ENCODE results near the gene SRPK2.

Gene SRPK2

DNA sequence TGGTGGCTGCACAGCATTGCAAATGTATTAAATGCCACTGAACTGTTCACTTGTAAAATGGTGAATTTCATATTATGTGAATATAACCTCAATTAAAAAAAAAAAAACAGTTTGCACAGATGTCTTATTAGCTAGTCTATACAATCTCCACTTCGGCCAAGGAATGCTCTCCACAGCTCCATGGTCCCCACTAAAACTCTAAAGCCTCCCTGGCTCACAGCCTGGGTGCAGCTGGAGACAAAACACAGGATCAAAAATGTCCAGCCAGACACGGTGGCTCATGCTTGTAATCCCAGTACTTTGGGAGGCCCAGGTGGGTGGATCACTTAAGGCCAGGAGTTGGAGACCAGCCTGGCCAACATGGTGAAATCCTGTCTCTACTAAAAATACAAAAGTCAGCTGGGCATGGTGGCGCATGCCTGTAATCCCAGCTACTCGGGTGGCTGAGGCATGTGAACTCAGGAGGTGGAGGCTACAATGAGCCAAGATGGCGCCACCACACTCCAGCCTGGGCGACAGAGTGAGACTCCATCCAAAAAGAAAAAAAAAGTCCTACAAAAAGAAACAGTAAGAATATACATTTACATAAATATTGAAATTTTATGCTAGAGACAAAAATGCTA, 66.0 kb downstream of the SRPK2 start:
- Histone ChIP-seq H3K27me3 (ENCODE audit: control insufficient read depth in 5 of 5, insufficient read depth in 4 of 5, low read length in 5 of 5) (no peaks in the 10 kb centered on the region), H3K27ac (ENCODE audit: low read depth, low read length) (no peak overlapping the region), H3K36me3 (ENCODE audit: control insufficient read depth in 5 of 5, insufficient read depth in 5 of 5, low read length in 5 of 5) (no peaks in the 10 kb centered on the region), H3K9me3 (ENCODE audit: control insufficient read depth in 5 of 5, low read length in 5 of 5) (no peaks in the 10 kb centered on the region), H3K4me3 (ENCODE audit: low read depth in 1 of 5, low read length in 5 of 5) (no peak overlapping the region), H3K9ac (ENCODE audit: low read length in 5 of 5) (no peak overlapping the region), H3K4me1 (ENCODE audit: control insufficient read depth in 5 of 5, insufficient read depth in 5 of 5, low read length in 5 of 5) (no peaks in the 10 kb centered on the region)

DNA sequence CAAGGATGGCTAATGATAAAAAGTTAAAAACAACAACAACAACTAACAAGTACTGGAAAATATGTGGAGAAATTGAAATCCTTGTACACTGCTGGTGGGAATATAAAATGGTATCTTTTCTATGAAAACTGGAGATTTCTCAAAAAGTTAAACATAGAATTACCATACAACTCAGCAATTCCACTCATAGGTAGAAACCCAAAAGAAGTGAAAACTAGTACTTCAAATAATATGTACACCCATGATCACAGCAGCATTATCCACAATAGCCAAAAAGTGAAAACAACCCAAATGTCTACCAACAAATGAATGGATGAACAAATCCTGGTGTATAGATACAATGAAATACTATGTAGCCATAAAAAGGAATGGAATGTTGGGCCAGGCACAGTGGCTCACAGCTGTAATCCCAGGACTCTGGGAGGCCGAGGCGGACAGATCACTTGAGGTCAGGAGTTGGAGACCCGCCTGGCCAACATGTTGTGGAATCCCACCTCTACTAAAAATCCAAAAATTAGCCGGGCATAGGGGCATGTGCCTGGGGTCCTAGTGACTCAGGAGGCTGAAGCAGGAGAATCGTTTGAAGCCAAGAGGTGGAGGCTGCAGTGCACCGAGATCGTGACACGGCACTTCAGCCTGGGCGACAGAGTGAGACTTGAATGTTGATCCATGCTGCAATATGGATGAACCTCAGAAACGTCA, 66.8 kb downstream of the SRPK2 start:
- Histone ChIP-seq H3K9ac (ENCODE audit: low read length in 5 of 5) (no peak overlapping the region), H3K4me3 (ENCODE audit: low read depth in 1 of 5, low read length in 5 of 5) (no peak overlapping the region), H3K36me3 (ENCODE audit: control insufficient read depth in 5 of 5, insufficient read depth in 5 of 5, low read length in 5 of 5) (no peaks in the 10 kb centered on the region), H3K27ac (ENCODE audit: low read depth, low read length) (no peak overlapping the region), H3K4me1 (ENCODE audit: control insufficient read depth in 5 of 5, insufficient read depth in 5 of 5, low read length in 5 of 5) (no peaks in the 10 kb centered on the region), H3K27me3 (ENCODE audit: control insufficient read depth in 5 of 5, insufficient read depth in 4 of 5, low read length in 5 of 5) (no peaks in the 10 kb centered on the region), H3K9me3 (ENCODE audit: control insufficient read depth in 5 of 5, low read length in 5 of 5) (no peaks in the 10 kb centered on the region)

DNA sequence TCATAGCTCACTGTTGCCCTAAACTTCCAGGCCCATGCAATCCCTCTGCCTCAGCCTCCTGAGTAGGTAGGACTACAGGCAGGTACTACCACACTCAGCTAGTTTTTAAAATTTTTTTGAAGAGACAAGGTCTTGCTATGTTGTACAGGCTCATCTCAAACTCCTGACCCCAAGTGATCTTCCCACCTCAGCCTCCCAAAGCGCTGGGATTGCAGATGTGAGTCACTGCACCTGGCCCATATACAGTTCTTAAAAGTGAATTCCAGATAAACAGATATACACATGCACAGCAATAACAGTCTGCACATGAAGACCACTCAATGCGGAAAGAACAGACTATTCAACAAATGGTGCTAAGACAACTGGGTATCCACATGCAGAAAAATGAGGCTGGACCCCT, 67.8 kb downstream of the SRPK2 start:
- Histone ChIP-seq H3K36me3 (ENCODE audit: control insufficient read depth in 5 of 5, insufficient read depth in 5 of 5, low read length in 5 of 5) (no peaks in the 10 kb centered on the region), H3K27ac (ENCODE audit: low read depth, low read length) (no peak overlapping the region), H3K27me3 (ENCODE audit: control insufficient read depth in 5 of 5, insufficient read depth in 4 of 5, low read length in 5 of 5) (no peaks in the 10 kb centered on the region), H3K4me3 (ENCODE audit: low read depth in 1 of 5, low read length in 5 of 5) (no peak overlapping the region), H3K9me3 (ENCODE audit: control insufficient read depth in 5 of 5, low read length in 5 of 5) (no peaks in the 10 kb centered on the region), H3K4me1 (ENCODE audit: control insufficient read depth in 5 of 5, insufficient read depth in 5 of 5, low read length in 5 of 5) (no peaks in the 10 kb centered on the region), H3K9ac (ENCODE audit: low read length in 5 of 5) (no peak overlapping the region)

DNA sequence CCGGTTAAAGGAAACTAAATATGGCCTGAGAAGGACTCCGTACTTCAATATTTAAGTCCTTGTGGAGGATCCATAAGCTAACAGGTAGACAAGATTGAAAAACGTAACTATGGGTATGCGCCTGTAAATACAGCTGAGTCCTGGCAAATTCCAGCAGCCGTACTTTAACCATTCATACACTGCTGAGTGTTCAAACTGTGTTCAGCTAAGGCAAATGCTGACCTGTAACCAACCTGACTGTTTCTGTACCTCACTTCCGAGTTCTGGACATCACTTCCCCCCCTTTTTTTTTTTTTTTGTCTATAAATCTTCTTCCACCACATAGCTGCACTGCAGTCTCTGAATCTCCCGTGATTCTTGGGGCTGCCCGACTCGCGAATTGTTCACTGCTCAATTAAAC, 69.1 kb downstream of the SRPK2 start:
- peaks cover 0 to 10% (median 5%) of the 10 kb centered on the region in 5 donors for H3K4me1 ChIP-seq (ENCODE audit: control insufficient read depth in 5 of 5, insufficient read depth in 5 of 5, low read length in 5 of 5)

DNA sequence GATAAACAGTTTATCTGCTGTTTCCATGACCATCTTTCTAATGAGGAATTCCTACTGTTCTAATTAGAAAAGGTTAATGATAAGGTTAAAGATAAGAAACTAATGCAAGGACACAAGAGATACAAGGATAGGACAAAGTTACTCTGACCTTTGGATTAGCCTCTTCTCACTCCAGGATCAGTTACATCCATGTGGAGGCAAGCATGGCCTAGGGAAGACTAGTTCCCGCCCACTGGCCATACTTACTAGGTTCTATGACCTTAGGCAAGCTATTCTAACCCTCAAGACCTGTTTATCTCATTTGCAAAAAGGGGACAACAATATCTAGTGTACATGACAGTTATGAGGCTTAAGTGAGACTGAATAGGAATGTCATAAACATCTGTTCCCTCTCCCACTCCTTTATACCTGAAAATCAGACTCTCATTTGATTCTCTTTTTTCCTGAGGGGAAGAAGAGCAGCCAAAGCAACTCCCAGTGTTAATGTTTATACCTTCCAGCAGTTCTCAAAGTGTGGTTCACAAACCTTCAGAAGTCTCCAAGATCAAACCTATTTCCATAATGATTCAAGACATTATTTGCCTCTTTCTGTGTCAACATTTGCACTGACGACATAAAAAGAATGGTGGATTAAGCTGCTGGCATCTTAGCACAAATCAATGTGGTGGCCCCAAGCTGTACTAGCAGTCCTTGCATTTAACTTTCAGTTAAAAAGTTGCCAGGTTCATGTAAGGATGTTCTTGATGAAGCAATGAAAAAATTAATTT, 72.0 kb downstream of the SRPK2 start:
- no peak overlapping the region for H3K9ac ChIP-seq (ENCODE audit: low read length in 5 of 5)
- H3K27me3 ChIP-seq (ENCODE audit: control insufficient read depth in 5 of 5, insufficient read depth in 4 of 5, low read length in 5 of 5): no peaks in the 10 kb centered on the region
- peaks cover 0 to 10% (median 5%) of the 10 kb centered on the region in 5 donors for H3K4me1 ChIP-seq (ENCODE audit: control insufficient read depth in 5 of 5, insufficient read depth in 5 of 5, low read length in 5 of 5)
- no peaks in the 10 kb centered on the region for H3K9me3 ChIP-seq (ENCODE audit: control insufficient read depth in 5 of 5, low read length in 5 of 5)
- H3K36me3 ChIP-seq (ENCODE audit: control insufficient read depth in 5 of 5, insufficient read depth in 5 of 5, low read length in 5 of 5): no peaks in the 10 kb centered on the region
- H3K4me3 ChIP-seq (ENCODE audit: low read depth in 1 of 5, low read length in 5 of 5): no peak overlapping the region
- H3K27ac ChIP-seq (ENCODE audit: low read depth, low read length): no peak overlapping the region

More for the DNA sequence above, 69.1 kb downstream of the SRPK2 start:
- no peaks in the 10 kb centered on the region for H3K27me3 ChIP-seq (ENCODE audit: control insufficient read depth in 5 of 5, insufficient read depth in 4 of 5, low read length in 5 of 5)
- no peak overlapping the region for H3K4me3 ChIP-seq (ENCODE audit: low read depth in 1 of 5, low read length in 5 of 5)
- no peak overlapping the region for H3K27ac ChIP-seq (ENCODE audit: low read depth, low read length)
- H3K36me3 ChIP-seq (ENCODE audit: control insufficient read depth in 5 of 5, insufficient read depth in 5 of 5, low read length in 5 of 5): no peaks in the 10 kb centered on the region
- H3K9me3 ChIP-seq (ENCODE audit: control insufficient read depth in 5 of 5, low read length in 5 of 5): no peaks in the 10 kb centered on the region
- H3K9ac ChIP-seq (ENCODE audit: low read length in 5 of 5): no peak overlapping the region

DNA sequence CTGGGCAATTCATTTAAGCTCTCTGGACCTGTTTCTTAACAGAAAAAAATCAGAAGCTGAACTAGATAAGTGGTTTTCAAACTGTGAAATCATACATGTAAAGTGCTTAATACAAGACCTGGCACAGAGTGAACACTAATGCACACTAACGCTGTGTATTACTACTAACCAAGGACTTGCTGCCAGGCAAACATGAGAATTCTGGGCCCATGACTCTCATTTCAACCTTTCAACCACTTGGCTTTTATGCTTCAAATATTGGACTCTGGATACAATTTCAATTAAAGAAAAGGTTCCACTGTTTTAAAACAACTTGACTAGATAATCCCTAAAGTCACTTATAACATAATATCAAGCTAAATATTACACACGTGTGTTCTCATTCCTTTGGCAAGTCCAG, 73.4 kb downstream of the SRPK2 start:
- peaks cover 0 to 10% (median 5%) of the 10 kb centered on the region in 5 donors for H3K4me1 ChIP-seq (ENCODE audit: control insufficient read depth in 5 of 5, insufficient read depth in 5 of 5, low read length in 5 of 5)
- H3K27ac ChIP-seq (ENCODE audit: low read depth, low read length): no peak overlapping the region
- H3K27me3 ChIP-seq (ENCODE audit: control insufficient read depth in 5 of 5, insufficient read depth in 4 of 5, low read length in 5 of 5): no peaks in the 10 kb centered on the region
- no peak overlapping the region for H3K9ac ChIP-seq (ENCODE audit: low read length in 5 of 5)
- H3K36me3 ChIP-seq (ENCODE audit: control insufficient read depth in 5 of 5, insufficient read depth in 5 of 5, low read length in 5 of 5): no peaks in the 10 kb centered on the region
- no peaks in the 10 kb centered on the region for H3K9me3 ChIP-seq (ENCODE audit: control insufficient read depth in 5 of 5, low read length in 5 of 5)
- H3K4me3 ChIP-seq (ENCODE audit: low read depth in 1 of 5, low read length in 5 of 5): no peak overlapping the region

DNA sequence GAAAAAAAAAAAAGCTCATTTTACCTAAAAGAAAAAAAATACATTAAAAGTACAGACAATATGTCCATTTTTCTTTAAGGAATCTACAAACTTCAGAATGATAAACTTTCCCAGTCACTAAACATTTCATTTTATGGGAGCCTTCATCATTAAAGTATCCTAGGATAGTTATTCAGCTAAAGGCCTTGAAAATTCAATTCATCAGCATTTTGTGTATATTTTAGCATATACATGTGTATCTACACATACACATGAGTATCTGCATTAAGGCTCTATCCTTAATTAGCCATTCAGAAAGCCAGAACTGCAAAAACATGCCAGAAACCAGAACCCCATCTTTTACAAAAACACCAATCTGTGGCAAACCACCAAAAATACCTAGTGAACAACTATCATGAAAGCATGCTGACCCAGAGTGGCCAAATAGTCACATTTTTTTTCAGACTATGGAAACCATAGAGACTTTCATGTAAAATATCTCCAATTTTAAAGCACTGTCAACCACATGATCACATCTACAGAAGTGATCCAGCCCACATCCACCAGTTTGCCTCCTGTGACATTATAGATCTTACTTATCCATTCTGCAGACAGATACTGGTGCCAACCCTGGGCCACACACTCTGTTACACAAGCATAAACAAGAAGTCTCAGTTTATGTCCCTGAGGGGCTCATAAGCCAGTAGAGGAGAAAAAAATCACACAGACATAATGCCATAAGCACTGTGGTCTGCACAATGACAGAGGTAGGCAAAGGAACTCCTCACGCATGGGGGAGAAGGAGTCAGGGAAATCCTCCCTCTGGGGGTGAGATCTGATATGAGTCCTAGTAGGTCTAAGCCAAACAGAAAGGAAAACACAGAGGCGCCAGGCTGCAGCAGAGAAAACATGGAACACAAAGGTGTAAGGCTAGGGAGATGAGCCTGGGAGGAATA, 79.2 kb downstream of the SRPK2 start:
- H3K27ac ChIP-seq (ENCODE audit: low read depth, low read length): no peak overlapping the region
- no peaks in the 10 kb centered on the region for H3K9me3 ChIP-seq (ENCODE audit: control insufficient read depth in 5 of 5, low read length in 5 of 5)
- no peak overlapping the region for H3K4me3 ChIP-seq (ENCODE audit: low read depth in 1 of 5, low read length in 5 of 5)
- H3K9ac ChIP-seq (ENCODE audit: low read length in 5 of 5): peak overlapping the region in 1 of 5 donors; percentile 25
- H3K27me3 ChIP-seq (ENCODE audit: control insufficient read depth in 5 of 5, insufficient read depth in 4 of 5, low read length in 5 of 5): no peaks in the 10 kb centered on the region
- peaks cover 2 to 27% (median 9%) of the 10 kb centered on the region in 5 donors for H3K4me1 ChIP-seq (ENCODE audit: control insufficient read depth in 5 of 5, insufficient read depth in 5 of 5, low read length in 5 of 5)
- H3K36me3 ChIP-seq (ENCODE audit: control insufficient read depth in 5 of 5, insufficient read depth in 5 of 5, low read length in 5 of 5): no peaks in the 10 kb centered on the region

DNA sequence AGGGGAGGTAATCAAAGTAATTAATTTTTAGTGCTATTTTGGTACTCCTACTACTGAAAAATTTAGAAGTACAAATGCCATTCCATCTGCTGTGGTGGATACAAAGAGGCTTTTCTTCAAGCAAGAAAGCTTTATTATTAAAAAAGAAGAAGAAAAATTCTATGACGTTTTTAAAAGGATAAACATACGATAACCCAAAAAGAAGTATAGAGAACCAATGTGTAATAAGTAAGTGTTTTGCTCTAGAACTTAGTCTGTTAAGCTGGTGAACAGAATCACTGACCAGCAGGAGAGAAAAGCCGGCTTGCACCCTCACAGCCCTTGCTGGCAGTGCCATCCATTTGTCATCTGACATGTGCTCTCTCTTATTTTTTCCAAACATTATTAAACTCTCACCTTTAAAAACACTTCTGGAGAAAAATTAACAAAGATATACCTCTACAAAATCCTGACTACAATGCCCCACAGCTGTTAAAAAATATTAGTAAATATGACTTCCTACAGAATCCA, 81.5 kb downstream of the SRPK2 start:
- Histone ChIP-seq H3K4me3 (ENCODE audit: low read depth in 1 of 5, low read length in 5 of 5) (no peak overlapping the region), H3K4me1 (ENCODE audit: control insufficient read depth in 5 of 5, insufficient read depth in 5 of 5, low read length in 5 of 5) (peaks cover 2 to 36% (median 16%) of the 10 kb centered on the region in 5 donors), H3K27ac (ENCODE audit: low read depth, low read length) (no peak overlapping the region), H3K27me3 (ENCODE audit: control insufficient read depth in 5 of 5, insufficient read depth in 4 of 5, low read length in 5 of 5) (no peaks in the 10 kb centered on the region), H3K36me3 (ENCODE audit: control insufficient read depth in 5 of 5, insufficient read depth in 5 of 5, low read length in 5 of 5) (no peaks in the 10 kb centered on the region), H3K9me3 (ENCODE audit: control insufficient read depth in 5 of 5, low read length in 5 of 5) (no peaks in the 10 kb centered on the region), H3K9ac (ENCODE audit: low read length in 5 of 5) (no peak overlapping the region)

DNA sequence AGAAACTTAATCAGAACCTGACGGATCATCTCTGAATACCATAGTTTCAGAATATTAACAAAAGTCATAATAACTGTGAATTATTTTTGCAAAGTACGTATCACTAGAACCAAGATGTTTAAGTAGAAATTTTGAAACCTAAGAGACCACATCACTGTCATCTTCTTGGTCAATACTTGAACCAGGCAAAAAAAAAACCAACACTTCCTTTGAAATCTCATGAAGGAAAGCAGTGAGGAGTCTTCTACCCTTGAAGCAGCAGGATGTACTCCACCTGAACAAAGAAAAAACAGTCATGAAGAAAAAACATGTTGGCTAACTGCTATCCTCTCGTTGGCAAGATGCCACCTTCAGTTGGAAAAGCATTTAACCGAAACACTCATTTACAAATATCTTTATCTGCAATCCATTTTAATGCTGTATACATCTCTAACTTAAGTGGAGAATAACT, 82.4 kb downstream of the SRPK2 start:
- Histone ChIP-seq H3K27me3 (ENCODE audit: control insufficient read depth in 5 of 5, insufficient read depth in 4 of 5, low read length in 5 of 5) (no peaks in the 10 kb centered on the region), H3K36me3 (ENCODE audit: control insufficient read depth in 5 of 5, insufficient read depth in 5 of 5, low read length in 5 of 5) (no peaks in the 10 kb centered on the region), H3K4me1 (ENCODE audit: control insufficient read depth in 5 of 5, insufficient read depth in 5 of 5, low read length in 5 of 5) (peaks cover 2 to 36% (median 16%) of the 10 kb centered on the region in 5 donors), H3K27ac (ENCODE audit: low read depth, low read length) (no peak overlapping the region), H3K4me3 (ENCODE audit: low read depth in 1 of 5, low read length in 5 of 5) (no peak overlapping the region), H3K9ac (ENCODE audit: low read length in 5 of 5) (no peak overlapping the region), H3K9me3 (ENCODE audit: control insufficient read depth in 5 of 5, low read length in 5 of 5) (no peaks in the 10 kb centered on the region)
